HG02588 (cell line): ENCODE results near the gene SCGN.

ENCODE experiments used
- ATAC-seq: cut with Tn5 transposase; IDR thresholded peaks from one replicate; pipeline ENCODE4 v1.9.1; 2021; ENCODE audit warnings: mild to moderate bottlenecking, moderate library complexity; ENCODE audit not compliant: unreplicated experiment

Gene SCGN, protein sequence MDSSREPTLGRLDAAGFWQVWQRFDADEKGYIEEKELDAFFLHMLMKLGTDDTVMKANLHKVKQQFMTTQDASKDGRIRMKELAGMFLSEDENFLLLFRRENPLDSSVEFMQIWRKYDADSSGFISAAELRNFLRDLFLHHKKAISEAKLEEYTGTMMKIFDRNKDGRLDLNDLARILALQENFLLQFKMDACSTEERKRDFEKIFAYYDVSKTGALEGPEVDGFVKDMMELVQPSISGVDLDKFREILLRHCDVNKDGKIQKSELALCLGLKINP

DNA sequence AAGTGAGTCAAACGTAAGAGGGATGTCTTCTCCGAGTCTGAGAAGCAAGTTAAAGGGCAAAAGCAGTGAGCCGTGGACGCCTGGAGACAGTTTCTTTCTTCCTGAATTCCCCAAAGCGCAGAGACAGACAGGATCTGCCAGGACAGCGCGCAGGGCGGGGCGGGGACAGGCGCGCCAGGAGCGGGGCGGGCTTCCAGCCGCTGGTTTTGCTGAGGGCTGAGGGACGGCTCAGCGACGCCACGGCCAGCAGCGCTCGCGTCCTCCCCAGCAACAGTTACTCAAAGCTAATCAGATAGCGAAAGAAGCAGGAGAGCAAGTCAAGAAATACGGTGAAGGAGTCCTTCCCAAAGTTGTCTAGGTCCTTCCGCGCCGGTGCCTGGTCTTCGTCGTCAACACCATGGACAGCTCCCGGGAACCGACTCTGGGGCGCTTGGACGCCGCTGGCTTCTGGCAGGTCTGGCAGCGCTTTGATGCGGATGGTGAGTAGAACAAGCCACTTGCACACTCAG is at the start of gene SCGN:
Gene SCGN, plus strand, starts transcription at position 209 of the 509 bp plus-strand sequence. Its CDS starts 189 bp downstream, at position 398.
- ATAC-seq = no peak

GRCh38 chr6:25602674-25602982 is 49.4 kb upstream of the SCGN start:
- no peak for ATAC-seq

DNA sequence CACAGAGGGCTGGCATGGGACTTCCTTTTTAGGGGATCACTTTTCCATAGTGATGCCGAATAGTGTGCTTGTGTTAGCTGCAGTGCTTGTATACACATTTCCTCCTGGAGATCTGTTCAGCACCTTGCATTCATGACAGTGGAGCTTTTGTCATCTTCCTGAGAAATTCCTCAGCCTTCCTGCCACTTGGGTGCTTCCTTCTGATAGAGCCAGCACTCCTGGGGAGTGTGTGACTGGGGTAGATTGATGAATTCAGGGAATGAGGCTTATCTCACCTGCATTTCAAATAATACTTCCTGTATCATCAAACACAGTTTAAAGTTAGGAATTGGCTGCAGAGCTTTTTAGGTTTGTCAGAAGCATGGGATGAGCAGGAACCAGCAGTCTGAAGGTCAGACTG is 48.8 kb upstream of the SCGN start:
- no peak for ATAC-seq

GRCh38 chr6:25606151-25606550 is 45.9 kb upstream of the SCGN start:
- ATAC-seq = no peak

- no peak for ATAC-seq
Observed at GRCh38 chr6:25608558-25609174, 43.3 kb upstream of the SCGN start.

- no peak for ATAC-seq
Observed at GRCh38 chr6:25612666-25613065, 39.3 kb upstream of the SCGN start.

DNA sequence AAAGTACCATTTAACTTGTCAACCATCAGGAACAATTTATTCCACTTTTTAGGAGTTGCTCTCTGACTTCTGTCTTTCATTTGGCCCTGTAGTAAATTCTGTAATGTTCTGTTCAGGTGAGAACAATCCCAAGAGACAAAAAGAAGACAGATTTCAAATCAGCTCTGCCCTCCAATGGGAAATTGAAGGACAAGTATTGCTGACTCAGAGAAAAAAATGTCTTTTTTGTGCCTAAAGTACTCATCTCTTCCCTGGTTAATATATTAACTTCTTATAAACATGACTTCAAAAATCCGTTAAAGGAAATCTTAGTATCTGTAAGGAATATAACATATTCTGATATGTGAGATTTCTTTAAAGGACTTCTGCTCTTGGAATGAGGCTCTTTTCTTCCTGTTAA is 38.6 kb upstream of the SCGN start:
- no peak for ATAC-seq

- no peak for ATAC-seq
Observed at GRCh38 chr6:25614052-25614451, 38.0 kb upstream of the SCGN start.

DNA sequence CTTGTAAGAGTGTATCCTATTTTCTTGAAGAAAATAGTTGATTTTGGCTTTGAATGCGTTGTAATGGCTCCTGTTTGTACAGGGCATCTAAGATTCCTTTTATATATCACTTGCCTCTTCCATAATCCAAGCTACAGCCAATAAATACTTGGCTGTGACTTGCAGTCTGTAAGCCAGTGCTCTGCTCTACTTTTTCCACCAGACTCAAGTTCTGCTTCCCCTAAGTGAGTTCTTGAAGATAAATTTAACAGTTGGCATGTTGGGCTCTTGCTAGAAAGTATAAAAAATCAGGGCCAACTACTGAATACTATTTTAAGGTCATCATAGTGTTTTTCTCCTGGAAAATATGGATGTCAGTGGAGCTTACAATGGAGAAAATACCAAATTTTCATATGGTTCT is 36.5 kb upstream of the SCGN start:
- ATAC-seq = no peak

GRCh38 chr6:25617997-25618396 is 34.0 kb upstream of the SCGN start:
- ATAC-seq = no peak

- no peak for ATAC-seq
Observed at GRCh38 chr6:25619217-25619616, 32.8 kb upstream of the SCGN start.

GRCh38 chr6:25620391-25620790 is 31.6 kb upstream of the SCGN start:
- no peak for ATAC-seq

- no peak for ATAC-seq
Observed at GRCh38 chr6:25623065-25623464, 28.9 kb upstream of the SCGN start.

DNA sequence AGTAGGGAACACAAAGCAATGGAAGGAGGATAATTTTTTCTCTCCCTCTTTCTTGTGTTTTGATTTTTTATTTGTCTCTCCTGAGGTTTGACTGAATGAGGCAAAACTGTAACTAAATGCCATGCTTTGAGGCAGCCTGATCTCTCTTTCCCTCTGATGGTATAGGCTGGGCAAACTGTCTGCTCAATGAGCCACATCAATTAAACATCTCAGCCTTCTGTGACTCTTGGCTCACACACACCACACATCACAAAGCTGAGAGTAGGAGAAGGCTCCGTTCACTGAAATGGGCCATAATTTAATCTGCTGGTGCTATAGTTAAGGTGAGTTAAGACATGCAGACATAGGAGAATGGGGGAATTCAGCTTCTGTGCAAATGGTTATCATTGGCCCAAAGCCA is 28.1 kb upstream of the SCGN start:
- ATAC-seq = no peak

GRCh38 chr6:25627001-25627400 is 25.0 kb upstream of the SCGN start:
- ATAC-seq = no peak

DNA sequence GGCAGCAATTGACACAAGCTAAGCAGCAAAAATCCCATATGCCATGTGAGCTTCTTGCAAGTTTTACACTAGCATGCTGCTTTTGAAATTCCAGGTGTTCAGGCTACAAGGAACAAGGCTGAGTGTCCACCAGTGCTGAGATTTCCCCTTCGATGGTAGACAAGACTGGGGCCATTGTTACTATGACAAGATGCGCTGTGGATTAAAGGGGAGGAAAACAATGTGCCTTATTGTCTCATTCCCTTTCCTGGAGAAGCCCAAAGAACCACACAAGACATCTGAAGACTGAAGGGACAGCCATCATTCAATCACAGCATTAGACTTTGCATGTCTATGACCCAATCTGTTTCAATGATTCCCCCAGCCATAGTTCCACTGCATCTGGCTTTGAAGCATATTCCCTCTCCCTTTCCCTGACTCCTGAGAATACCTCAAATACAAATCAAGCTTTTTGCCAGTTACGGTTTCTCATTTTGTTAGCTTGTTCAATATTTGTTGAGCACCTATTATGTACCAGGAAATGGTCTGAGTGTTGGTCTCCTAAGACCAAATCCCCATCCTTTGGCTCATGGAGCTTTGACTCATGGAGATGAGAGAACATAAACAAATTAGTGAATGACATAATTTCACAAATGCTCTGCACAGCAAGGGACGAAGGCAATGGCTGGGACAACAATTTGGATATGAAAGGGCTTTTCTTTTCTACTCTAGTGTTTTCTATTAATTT is 23.4 kb upstream of the SCGN start:
- ATAC-seq = no peak

DNA sequence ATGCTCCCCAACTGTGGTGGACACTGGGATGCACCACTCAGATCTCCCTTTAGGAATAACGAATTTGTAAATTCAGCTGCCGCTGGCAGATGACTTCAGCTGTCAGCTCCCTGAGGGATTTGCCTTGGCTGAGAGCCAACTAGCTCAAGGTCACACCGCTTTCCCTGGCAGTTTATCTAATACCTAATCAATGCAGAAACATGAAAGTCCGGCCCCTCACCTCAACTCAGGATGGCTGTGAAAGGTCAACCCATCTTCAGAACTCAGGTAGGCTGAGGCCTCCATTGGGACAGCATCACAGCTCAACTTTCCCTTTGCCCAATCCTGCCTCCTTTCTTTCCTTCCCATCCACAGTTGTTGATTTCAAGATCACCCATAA is 22.8 kb upstream of the SCGN start:
- no peak for ATAC-seq

- no peak for ATAC-seq
Observed at GRCh38 chr6:25630508-25631278, 21.3 kb upstream of the SCGN start.

GRCh38 chr6:25635886-25636317 is 16.1 kb upstream of the SCGN start:
- no peak for ATAC-seq

GRCh38 chr6:25637211-25637610 is 14.8 kb upstream of the SCGN start:
- ATAC-seq = no peak

- no peak for ATAC-seq
Observed at GRCh38 chr6:25637960-25638434, 14.0 kb upstream of the SCGN start.
